GM19043 (cell line): ENCODE data around the gene MYH14.

ENCODE experiments used
- ATAC-seq: cut with Tn5 transposase; IDR thresholded peaks from one replicate; pipeline ENCODE4 v1.9.1; 2021; ENCODE audit warnings: low read depth; ENCODE audit not compliant: unreplicated experiment

Gene MYH14

DNA sequence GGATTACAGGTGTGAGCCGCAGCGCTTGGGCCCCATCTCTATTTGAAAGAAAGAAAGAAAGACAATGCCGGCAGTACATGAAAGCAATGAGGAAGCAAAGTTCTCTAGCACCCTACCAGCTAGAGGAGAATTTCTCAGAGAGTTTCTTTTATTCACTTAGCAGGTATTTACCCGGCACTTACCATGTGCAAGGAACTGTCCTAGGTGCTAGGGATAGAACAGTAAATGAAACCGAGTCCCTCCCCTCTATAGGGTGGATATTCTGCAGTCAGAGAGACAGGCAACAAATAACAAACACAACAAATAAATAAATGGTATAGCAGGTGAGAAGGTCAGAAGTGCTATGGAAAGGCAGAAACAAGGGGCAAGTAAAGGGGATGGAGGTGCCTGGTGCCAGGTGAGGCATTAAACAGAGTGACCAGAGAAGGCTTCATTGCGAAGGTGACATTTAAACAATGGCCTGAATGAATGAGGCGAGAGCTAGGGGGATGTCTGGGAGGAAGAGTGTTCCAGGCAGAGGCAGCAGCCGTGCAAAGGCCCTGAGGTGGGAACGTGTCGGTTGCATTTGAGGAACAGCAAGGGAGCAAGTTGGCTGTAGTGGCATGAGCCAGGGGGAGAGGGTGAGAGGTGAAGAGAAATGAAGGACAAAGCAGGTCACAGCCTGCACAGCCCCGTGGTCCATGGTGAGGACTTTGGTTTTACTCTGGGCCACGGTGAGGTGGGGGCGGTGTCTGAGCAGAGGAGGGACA lies 10.8 kb upstream of the MYH14 start:
- no peak for ATAC-seq

DNA sequence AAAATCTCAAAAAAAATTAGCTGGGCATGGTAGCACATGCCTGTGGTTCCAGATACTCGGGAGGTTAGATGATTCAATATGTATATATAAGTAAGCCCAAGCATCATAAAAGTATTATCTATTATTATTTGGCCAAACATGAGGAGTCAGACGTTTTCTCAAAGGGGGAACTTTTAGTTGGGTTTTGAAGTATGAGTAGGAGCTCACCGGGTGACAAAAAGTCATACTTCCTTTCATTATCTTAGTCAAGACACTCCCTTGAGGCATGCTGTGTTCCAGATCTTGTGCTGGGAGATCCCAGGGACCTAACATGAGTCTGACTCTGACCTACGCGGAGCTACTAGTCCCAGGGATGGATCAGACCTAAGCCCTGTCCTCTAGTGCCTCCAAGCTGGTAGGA lies 8.2 kb upstream of the MYH14 start:
- no peak for ATAC-seq

DNA sequence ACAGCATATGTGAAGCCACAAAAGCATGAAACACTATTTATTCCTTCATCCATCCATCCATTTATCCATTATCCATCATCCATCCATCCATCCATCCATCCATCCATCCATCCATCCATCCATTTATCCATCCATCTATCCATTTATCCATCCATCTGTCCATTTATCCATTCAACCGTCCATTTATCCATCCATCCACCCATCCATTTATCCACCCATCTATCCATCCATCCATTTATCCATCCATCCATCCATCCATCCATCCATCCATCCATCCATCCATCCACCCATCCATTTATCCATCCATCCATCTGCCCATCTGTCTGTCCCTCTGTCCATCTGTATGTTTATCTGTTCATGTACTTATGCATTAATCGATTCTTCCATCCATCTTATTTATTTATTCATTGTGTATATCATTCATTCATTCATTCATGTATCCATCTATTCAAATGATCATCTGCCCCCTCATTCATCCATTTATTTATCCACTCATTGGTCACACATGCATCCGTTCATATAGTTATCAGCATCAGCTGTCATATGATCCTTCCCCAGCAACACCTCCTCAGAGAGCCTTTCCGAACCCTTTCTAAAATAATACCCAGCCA lies 7.0 kb upstream of the MYH14 start:
- ATAC-seq, result no peak

DNA sequence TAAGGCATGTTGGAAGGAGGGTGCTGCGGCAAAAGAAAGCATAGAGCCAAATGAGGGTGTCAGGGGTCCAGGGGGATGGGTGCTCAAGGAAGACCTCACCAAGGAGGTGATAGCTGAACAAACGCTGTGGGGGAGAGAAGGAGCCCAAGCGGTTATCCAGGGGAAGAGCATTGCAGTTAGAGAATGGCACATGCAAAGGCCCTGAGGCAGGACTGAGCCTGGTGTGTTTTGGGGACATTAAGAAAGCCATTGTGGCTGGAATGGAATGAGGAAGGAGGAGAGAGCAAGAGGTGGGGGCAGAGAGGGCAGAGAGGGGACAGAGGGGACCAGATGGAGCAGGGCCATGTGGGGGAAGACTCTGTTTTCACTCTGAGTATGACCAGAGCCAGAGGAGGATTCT lies 6.1 kb upstream of the MYH14 start:
- ATAC-seq, result no peak

DNA sequence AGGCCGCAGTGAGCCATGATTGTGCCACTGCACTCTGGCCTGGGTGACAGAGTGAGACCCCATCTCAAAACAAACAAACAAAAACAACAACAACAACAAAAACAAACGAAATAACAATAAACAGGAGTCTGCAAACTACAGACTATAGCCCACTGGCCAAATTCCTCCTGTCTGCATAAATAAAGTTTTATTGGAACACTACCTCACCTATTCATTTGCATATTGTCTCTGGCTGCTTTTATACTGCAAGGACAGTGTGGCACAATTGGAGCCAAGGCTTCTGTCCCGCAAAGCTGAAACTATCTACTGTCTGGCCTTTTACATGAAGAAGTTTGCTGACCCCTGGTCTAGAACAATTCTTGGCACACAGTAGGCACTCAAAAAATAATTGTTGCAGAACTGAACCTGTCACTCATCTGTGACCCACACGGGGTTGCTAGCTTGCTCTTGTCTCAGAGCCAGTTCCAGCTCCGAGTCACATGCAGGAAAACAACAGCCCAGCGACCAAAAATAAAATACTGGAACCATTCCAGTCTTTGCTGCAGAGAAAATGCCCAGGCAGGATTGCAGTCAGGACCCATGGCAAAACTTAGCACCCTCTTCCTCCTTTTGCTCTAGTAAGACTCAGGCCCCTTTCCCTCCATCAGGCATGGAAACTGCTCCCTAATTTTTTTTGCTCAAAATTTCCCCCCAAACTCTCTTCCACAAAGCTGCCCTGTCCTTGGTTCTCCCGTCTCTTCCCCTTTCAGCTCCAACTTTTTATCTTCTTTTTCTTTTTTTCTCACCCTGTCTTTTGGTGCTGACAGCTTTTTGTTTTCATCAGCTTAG lies 4.8 kb upstream of the MYH14 start:
- ATAC-seq, result no peak

DNA sequence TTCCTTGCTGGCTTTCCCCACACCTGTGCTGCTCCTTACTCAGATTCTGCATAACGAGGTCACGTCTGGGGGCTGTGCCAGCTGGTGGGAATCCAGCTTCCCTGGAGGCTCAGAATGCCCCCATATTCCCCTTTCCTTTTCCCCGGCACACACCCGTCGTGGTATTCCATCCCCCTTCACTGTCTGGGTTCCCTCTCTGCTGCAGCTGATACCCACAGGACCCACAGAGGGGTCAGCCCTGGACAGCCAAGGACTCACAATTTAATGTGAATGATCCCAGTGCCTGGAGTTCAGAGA lies 4.2 kb upstream of the MYH14 start:
- no peak for ATAC-seq

DNA sequence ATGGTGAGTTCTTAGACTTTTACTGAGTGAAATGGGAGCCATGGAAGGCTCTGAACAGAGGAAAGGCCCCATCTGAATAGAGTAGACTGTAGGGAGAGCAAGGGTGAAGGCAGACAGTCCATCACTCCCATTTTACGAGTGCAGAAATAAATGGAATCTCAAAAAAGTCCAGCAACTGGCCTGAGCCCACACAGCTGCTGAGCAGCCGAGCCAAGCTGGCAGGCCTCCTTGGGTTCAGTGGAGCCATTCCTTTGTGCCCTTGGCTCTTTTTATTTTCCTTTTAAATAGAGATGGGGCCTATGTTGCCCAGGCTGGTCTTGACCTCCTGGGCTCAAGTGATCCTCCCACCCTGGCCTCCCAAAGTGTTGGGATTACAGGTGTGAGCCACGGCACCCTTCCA lies 1.0 kb upstream of the MYH14 start:
- ATAC-seq, result no peak

DNA sequence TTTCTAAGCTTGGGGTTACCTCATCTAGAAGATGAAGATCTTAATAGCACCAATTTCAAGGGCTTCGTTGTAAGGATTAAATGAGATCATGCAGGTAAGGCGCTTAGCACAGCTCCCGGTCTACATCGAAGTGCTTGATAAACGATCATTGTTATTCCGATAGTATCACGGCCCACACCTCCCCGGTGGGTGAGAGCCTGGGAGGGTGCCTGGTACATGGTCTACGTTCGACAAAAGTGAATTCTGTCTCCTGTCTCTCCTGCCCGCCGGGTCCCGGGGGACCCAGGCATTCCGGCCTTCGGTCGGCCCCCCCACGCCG lies 501 bp upstream of the MYH14 start:
- ATAC-seq, result no peak

DNA sequence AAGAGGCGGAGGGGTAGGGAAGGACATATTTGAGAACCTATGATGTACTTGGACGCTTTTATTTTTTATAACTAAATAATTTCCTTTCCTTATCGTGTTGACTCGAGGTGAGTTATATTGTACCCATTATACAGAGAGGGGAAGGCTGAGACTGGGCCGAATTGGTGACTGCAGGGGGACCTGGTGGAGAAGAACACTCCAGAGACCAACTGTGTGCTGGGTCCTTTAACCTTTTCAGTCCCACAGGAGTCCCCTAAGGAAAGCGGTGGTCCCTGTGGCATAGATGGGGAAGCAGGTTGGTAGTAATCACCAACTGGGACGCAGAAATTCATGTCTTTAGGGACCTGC lies 633 bp downstream of the MYH14 start:
- no peak for ATAC-seq

DNA sequence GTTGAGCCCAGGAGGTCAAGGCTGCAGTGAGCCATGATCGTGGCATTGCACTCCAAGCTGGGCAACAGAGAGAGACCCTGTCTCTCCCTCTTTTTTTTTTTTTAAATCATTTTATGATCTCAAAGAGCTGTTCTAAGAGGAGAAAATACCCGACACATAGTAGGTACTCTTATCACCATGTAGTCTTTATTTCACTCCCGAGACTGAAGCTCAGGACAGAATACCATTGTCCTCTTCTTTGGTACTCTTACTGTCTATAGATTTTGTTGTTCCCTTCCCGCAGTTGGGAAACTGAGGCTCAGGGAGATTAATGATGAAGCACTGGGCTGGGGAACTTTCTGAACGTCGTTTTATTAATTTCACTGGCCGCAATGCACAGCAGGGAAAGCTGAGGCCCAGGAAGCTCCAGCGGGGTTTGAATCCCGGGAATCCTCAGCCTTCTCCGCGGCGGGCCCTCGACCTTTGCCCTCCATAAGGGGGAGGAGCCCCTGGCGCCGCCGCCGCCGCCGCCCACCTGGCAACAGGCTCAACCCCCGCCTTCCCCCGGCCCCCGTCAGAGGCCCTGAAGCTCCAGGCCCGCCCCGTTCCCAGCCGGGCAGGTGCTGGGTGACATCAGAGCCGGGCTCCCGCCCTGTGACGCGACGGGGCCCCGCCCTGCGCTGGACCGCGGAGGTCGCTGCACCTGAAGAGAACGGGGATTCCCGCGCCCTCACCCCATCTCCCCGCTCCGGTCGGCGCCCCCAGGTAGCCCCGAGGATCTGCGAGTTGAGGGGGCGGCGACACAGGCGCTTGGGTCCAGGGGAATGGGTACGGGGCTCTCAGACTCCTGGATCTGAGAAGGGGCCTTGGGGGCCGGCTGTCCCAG lies 1.6 kb downstream of the MYH14 start:
- ATAC-seq, result no peak

DNA sequence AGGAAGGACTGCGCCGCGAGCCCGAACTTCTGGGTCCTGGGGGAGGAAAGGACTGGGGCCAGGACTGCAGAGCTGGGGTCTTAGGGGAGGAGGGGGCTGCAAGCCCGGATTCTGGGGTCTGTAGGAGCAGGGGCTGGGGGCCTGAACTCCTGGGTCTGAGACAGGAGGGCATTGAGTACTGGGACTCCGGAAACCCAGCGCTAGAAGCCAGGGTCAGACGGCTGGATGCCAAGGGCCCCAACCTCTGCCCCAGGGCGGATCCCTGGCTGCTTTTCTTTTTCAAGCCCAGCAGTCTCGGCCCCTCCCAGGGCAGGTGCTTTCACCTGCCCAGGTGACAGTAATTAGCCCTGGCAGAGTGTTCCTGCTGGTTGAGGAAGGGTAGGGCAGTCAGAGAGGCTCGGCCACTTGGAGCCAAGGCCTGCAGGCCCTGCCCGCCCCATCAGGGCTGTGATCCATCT lies 2.3 kb downstream of the MYH14 start:
- no peak for ATAC-seq

DNA sequence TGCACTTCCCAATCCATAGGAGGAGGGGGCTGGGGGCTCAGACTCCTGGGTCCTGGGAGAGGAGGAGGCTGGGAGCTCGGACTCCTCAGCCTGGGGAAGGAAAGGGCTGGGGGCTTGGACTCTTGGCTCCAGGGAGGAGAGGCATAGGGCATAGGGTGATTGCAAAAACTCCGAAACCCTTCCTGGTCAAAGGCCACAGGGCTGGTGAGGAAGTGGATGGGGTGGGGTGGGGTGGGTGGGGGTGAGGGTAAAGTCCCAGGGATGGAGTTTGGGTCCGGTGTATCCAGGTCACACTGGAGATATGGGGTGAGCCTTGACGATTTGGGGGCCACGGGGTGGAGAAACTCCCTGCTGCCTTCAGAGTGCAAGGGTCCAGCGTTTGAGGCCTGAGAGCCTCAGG lies 2.8 kb downstream of the MYH14 start:
- no peak for ATAC-seq

DNA sequence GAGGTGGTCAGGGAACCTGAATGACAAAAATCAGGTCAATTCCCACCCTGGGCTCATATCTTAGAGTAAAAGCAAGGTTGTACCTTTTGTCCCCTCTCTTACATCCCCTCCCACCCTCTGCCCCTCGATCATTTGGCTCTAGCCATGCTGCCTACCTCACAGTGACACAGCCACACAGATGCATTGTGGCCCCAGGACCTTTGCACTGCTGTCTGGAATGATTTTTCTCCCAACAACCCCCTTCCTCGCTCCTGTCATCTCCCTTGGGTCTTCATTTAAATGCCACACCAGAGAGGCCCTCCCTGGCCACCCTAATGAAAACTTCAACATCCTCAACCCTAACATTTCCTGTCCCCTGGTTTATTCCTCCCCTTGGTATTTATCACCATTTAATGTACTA lies 4.3 kb downstream of the MYH14 start:
- no peak for ATAC-seq

DNA sequence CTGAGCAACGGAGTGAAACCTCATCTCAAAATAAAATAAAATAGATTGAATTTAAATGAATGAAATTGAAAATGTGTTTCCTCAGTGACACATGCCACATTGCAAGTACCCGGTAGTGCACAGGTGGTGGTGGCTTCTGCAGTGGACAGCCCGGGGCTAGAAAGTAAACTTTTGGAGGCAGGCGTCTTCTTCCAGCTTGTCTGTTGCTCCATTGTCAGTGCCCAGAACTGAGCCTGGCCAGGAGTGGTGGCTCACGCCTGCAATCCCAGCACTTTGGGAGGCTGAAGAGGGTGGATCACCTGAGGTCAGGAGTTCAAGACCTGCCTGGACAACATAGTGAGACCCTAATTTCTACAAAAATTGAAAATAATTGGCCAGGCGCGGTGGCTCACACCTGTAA lies 5.7 kb downstream of the MYH14 start:
- no peak for ATAC-seq

DNA sequence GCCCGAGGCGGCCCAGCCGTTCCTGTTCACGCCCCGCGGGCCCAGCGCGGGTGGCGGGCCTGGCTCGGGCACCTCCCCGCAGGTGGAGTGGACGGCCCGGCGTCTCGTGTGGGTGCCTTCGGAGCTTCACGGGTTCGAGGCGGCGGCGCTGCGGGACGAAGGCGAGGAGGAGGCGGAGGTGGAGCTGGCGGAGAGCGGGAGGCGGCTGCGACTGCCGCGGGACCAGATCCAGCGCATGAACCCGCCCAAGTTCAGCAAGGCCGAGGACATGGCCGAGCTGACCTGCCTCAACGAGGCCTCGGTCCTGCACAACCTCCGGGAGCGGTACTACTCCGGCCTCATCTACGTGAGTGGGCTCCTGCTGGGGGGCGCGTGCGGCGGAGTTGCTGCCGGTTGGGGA lies 7.0 kb downstream of the MYH14 start:
- ATAC-seq, result no peak

DNA sequence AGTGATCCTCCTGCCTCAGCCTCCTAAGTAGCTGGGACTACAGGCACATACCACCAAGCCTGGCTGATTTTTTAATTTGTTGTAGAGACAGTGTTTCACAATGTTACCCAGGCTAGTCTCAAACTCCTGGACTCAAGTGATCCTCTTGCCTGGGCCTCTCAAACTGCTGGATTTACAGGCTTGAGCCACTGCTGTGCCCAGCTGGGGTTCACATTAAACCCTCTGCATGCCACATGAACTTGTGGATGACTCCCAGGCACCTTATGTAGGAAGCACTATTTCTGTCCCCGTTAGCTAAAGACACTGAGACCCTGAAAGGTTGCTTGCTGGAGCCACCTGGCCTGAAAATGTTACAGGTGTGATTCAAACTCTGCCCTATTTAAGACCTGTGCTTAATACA lies 10.5 kb downstream of the MYH14 start:
- ATAC-seq, result no peak

DNA sequence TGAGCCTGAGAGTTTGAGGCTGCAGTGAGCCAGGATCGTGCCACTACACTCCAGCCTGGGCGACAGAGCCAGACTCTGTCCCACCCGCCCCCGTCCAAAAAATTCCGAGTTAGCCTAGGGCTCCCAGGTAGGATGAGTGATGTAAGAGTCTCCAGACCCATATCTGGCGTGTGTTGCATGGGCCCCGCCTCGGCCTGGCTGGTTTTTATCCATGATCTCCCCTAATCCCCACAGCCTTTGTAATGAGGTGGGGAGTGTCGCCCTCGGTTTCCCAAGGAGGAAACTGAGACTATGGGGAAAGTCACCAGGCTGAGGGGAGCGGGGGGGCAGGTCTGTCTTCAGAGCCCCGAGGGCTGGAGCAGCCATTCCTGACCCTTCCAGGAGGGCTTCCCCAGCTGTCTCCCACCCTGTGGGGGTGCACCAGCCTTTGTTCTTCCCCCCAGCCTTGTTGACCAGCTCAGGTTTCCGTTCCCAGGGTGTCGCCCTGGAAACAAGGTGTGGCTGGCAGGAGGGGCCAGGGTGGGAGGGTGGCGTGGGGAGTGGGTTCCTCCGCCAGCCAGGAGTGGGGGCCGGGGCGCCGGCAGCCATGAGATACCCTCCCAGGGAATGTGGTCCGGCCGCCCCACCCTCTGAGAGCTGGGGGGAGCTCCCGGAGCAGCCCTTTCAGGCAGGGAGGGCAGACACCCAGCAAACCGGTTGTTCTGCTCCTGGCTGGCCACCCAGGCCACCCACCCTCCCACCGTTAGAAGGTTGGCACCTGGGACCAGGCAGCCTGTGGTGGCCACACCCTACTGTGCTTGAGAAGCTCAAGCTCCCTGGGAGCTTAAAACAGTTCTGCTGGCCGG lies 11.5 kb downstream of the MYH14 start:
- ATAC-seq, result no peak

DNA sequence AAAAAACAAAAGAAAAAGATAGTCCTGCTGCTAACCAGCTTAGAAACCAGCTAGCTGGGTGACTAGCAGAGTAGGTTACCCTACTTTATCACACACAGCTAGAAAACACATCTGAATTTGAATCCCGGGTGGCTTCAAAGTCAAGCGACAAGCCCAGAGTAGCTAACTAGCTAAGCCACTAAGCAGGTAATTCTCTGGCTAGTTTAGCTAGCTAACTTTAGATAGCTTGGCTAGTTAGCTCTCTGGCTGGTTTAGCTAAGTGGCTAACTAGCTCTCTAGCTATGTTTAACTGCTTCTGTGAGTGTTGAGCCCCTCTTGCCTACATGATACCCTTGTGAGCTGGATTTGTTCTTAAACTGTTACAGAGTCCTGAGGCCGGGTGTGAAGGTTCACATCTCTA lies 12.4 kb downstream of the MYH14 start:
- ATAC-seq, result no peak

DNA sequence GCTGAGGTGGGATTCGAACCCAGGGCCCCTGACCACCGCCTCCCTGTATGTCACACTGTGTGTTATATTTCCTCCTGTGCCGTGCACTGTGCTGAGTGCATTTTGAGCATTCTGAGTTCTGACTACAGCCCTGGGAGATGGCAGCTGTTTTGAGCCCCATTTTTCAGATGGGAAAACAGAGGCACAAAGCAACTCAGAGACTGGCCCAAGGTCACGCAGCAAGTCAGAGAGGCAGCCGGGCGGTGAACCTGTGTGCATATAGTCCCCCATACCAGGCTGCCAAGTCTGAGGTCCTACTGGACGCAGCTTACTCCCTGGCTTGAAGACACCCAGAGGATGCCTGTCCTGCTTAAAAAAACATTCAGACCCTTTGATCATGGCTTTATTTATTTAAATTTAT lies 17.7 kb downstream of the MYH14 start:
- ATAC-seq, result no peak

DNA sequence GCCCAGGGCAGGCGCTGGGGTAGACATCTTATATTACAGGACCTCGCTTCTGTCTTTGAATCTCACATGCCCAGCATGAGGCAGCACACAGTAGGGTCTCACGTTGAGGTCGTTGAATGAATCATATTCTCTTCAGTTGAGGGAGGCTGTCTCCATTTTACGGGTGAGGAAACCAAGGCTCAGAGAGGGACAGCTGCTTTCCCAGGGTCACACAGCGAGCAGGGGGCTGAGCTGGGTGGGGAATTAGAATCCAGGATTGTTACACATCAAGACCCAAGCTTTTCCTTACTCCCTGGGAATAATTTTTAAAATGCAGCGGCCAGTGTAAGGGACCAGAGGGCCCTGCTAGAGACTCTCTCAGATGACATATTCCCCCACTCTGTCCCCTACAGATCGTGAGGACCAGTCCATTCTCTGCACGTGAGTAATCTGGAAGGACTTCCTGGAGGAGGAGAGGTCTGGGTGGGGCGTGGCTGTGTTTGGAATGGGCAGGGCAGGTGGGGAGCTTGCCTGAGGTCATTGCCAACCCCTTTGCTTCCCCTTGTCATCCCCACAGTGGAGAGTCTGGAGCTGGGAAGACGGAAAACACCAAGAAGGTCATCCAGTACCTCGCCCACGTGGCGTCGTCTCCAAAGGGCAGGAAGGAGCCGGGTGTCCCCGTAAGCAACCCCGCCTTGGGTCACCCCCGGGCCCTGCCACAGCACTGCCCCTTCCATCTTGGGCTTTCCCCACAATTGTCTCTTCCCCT lies 19.4 kb downstream of the MYH14 start:
- no peak for ATAC-seq
